Measurements from ENCODE around the gene CIART. TPM values are rescaled to one million over a fixed set of nuclear protein-coding genes. Genes with fewer than 3 reads are reported as not detected.

CIART gene
- total and polyA plus RNA-seq, 2 of the 8 experiments (the other 6 are each of a cell fraction or from before 2014, with no cell fraction given) = 9.6 to 33.3 TPM

GRCh38 chr1:150235852-150236613, 46.3 kb upstream of the CIART start, which contains the start of gene ANP32E:
TSS of gene ANP32E (minus strand) at chr1:150236112. CDS start at chr1:150235786, 326 bp downstream.
- H3K23me2 ChIP-seq (ENCODE audit: low read depth, low read length) = peaks cover 10% of the 10 kb centered on the region
- H3K27me3 ChIP-seq (replicated peaks in 1 of 4; ENCODE audit: control insufficient read depth in 3 of 4, extremely low read depth in 1 of 4, insufficient read depth in 3 of 4, low read length in 3 of 4) = no peaks in the 10 kb centered on the region
- no peak within 1 kb of the TSS for H2BK20ac ChIP-seq (ENCODE audit: low read length)
- no peak within 1 kb of the TSS; the same call in 1 of the 2 replicates for H2BK15ac ChIP-seq (ENCODE audit: low read length)
- H4K20me1 ChIP-seq (replicated peaks in 1 of 2; ENCODE audit: control insufficient read depth in 1 of 2, insufficient read depth in 2 of 2, low read length in 2 of 2) = peaks cover 0 to 2% of the 10 kb centered on the region in 2 experiments
- H2AK5ac ChIP-seq (ENCODE audit: low read depth, low read length) = peak within 1 kb of the TSS; percentile 78
- peak within 1 kb of the TSS; percentile 96 for H4K91ac ChIP-seq (replicated peaks; ENCODE audit: insufficient read length, low read length)
- FAIRE-seq (peak; percentile 78), DNase-seq (ENCODE audit: low read depth in 1 of 2, low spot score in 2 of 2) (peak; percentile 88 to 94)
- peak within 1 kb of the TSS; percentile 77 to 86 for H3K4me2 ChIP-seq (ENCODE audit: insufficient read depth in 1 of 2, low read depth in 2 of 2, low read length in 2 of 2)
- peak within 1 kb of the TSS; percentile 30 for H2BK120ac ChIP-seq (replicated peaks; ENCODE audit: low read depth, low read length)
- peaks cover 0 to 3% (median 0%) of the 10 kb centered on the region in 4 experiments; a peak in 1 of 8 replicates for H3K36me3 ChIP-seq (ENCODE audit: control insufficient read depth in 2 of 4, insufficient read depth in 4 of 4, low read length in 3 of 4)
- peak within 1 kb of the TSS; percentile 84 to 99 (median 98) for H3K4me3 ChIP-seq (ENCODE audit: extremely low read depth in 1 of 4, insufficient read depth in 2 of 4, low read depth in 3 of 4, low read length in 4 of 4)
- H3K4me1 ChIP-seq (replicated peaks in 1 of 4; ENCODE audit: control insufficient read depth in 3 of 4, insufficient read depth in 4 of 4, low read length in 3 of 4) = peaks cover 0 to 6% (median 2%) of the 10 kb centered on the region in 4 experiments; a peak in 5 of 7 replicates
- ChIA-PET POLR2A (ENCODE audit: partially characterized antibody) (interaction anchor here (0.7 to 5.6 kb wide), 29 partner anchors 10 to 394 kb away, joined by 3 to 61 read pairs (median 4); partner anchors contain the start of genes APH1A, C1orf54, CA14 and ENSA), CTCF (ENCODE audit: partially characterized antibody) (interaction anchor here (1.1 to 1.6 kb wide), 4 partner anchors 16 to 297 kb away, joined by 3 to 7 read pairs (median 4); no protein-coding TSS in a partner anchor)
- 2% methylated on average over 33 of the region's 33 CpGs; no CpG with 5 or more reads in 1 of the 2 experiments for WGBS, 2 experiments (ENCODE audit: extremely low coverage in 1 of 2, insufficient coverage in 1 of 2, insufficient read length in 1 of 2, insufficient replicate concordance in 2 of 2, low coverage in 1 of 2, low lambda C conversion rate in 2 of 2, missing lambda C conversion rate in 1 of 2)
- peak within 1 kb of the TSS; percentile 92 for H4K8ac ChIP-seq (ENCODE audit: extremely low read depth, insufficient read depth, low read length)
- H3K23ac ChIP-seq (ENCODE audit: insufficient read length) = no peak within 1 kb of the TSS
- H3K56ac ChIP-seq (replicated peaks; ENCODE audit: insufficient read length, low read depth, low read length) = peak within 1 kb of the TSS; percentile 57
- peak within 1 kb of the TSS; percentile 97 for H3K27ac ChIP-seq (ENCODE audit: low read depth, low read length)
- H3K18ac ChIP-seq (ENCODE audit: extremely low read depth, low read length) = peak within 1 kb of the TSS; percentile 96
- peak within 1 kb of the TSS; percentile 97 for H3K4ac ChIP-seq (replicated peaks; ENCODE audit: insufficient read length, low read depth, low read length)
- no peaks in the 10 kb centered on the region; the same call in 1 of the 2 replicates for H3K79me1 ChIP-seq (ENCODE audit: low read depth, low read length)
- H3K79me2 ChIP-seq (ENCODE audit: control insufficient read depth in 1 of 2, insufficient read depth in 2 of 2, low read length in 2 of 2) = peaks cover 22 to 47% of the 10 kb centered on the region in 2 experiments
- H3K9me3 ChIP-seq (ENCODE audit: insufficient read depth in 2 of 2, low read depth in 1 of 2, low read length in 1 of 2) = no peaks in the 10 kb centered on the region
- peak within 1 kb of the TSS; percentile 90 for H3K14ac ChIP-seq (ENCODE audit: insufficient read length)
- H3K9ac ChIP-seq (replicated peaks in 1 of 4; ENCODE audit: extremely low read depth in 1 of 4, low read depth in 3 of 4, low read length in 3 of 4) = peak within 1 kb of the TSS; percentile 93 to 99 (median 95)
- 0 out of 2 replicates have a peak within 1 kb of the TSS, but pooled peaks have one; percentile 9 for H2AFZ ChIP-seq (ENCODE audit: low read length)
- H2BK5ac ChIP-seq (ENCODE audit: low read depth, low read length) = peak within 1 kb of the TSS; percentile 98
- peak within 1 kb of the TSS; percentile 95 for H2BK12ac ChIP-seq (ENCODE audit: low read depth, low read length)
- H4K5ac ChIP-seq (ENCODE audit: insufficient read length, low read depth, low read length) = peak within 1 kb of the TSS; percentile 86
- TF ChIP-seq CTCF (IDR thresholded peaks at IDR 0.05; ENCODE audit: control extremely low read depth in 1 of 3, insufficient read depth in 1 of 3, low read depth in 1 of 3, low read length in 3 of 3) (no peak), RBBP5 (IDR thresholded peaks at IDR 0.05; ENCODE audit: borderline replicate concordance, low read depth, low read length) (no peak), ZNF274 (IDR thresholded peaks at IDR 0.05; ENCODE audit: borderline replicate concordance, extremely low read depth, low read length) (no peak), BCL11A (IDR thresholded peaks at IDR 0.05; ENCODE audit: low read depth in 2 of 2, low read length in 2 of 2) (no peak), SIX5 (IDR thresholded peaks at IDR 0.05; ENCODE audit: low read depth, low read length) (no peak), RAD21 (IDR thresholded peaks at IDR 0.05 in 1 of 2, conservative IDR thresholded peaks at IDR 0.05 in 1 of 2; ENCODE audit: low read depth in 2 of 2, low read length in 2 of 2) (peak in 1 of 2 experiments; percentile 24; a peak in 1 of 4 replicates), POLR2A (IDR thresholded peaks at IDR 0.05; ENCODE audit: control extremely low read depth in 1 of 2, low read depth in 2 of 2, low read length in 2 of 2) (peak; percentile 83 to 91), HDAC6 (IDR thresholded peaks at IDR 0.05; ENCODE audit: low read depth, low read length) (no peak)
